Mucosa of rectum (tissue), 2 donors: ENCODE measurements around the gene NOSTRIN.
"Not testable (repeated sequence)": the region's sequence is repeated elsewhere in the genome, so short reads cannot be mapped to it uniquely, and the experiment has no call there.

Source experiments
- H3K27ac ChIP-seq, 2 donors: one replicate each; pipeline ENCODE4 v1.7.0; 2013; ENCODE audit warnings: inconsistent platforms in 2 of 2, low read depth in 2 of 2, low read length in 2 of 2
- H3K27me3 ChIP-seq, 2 donors: one replicate each; pipeline ENCODE4 v1.7.0; 2013; ENCODE audit warnings: low read length in 2 of 2; ENCODE audit not compliant: control insufficient read depth in 2 of 2, insufficient read depth in 2 of 2
- H3K36me3 ChIP-seq, 2 donors: one replicate each; pipeline ENCODE4 v1.7.0; 2013; ENCODE audit warnings: low read length in 2 of 2; ENCODE audit not compliant: control insufficient read depth in 2 of 2, insufficient read depth in 2 of 2
- H3K4me1 ChIP-seq, 2 donors: one replicate each; pipeline ENCODE4 v1.7.0; 2013; ENCODE audit warnings: low read length in 2 of 2, mild to moderate bottlenecking in 1 of 2; ENCODE audit not compliant: control insufficient read depth in 2 of 2, insufficient read depth in 2 of 2
- H3K4me3 ChIP-seq, 2 donors: one replicate each; pipeline ENCODE4 v1.7.0; 2013; ENCODE audit warnings: low read length in 2 of 2
- H3K9ac ChIP-seq, 2 donors: one replicate each; pipeline ENCODE4 v1.7.0; 2013; ENCODE audit warnings: low read length in 2 of 2, low read depth in 1 of 2, mild to moderate bottlenecking in 1 of 2
- H3K9me3 ChIP-seq, 2 donors: one replicate each; pipeline ENCODE4 v1.7.0; 2013; ENCODE audit warnings: low read length in 2 of 2; ENCODE audit not compliant: control insufficient read depth in 2 of 2
- donor health status: healthy.
- donor health status: Normal muscosa, but diverticular disease.

Gene NOSTRIN

GRCh38 chr2:168848225-168848624, 45.8 kb downstream of the NOSTRIN start:
- Histone ChIP-seq H3K36me3 (peaks cover 18 to 30% of the 10 kb centered on the region in 2 donors), H3K27ac (no peak overlapping the region)

GRCh38 chr2:168849610-168850009, 47.2 kb downstream of the NOSTRIN start:
- Histone ChIP-seq H3K4me3 (no peak overlapping the region), H3K4me1 (no peaks in the 10 kb centered on the region), H3K27ac (no peak overlapping the region), H3K9ac (no peak overlapping the region), H3K36me3 (peaks cover 22 to 35% of the 10 kb centered on the region in 2 donors), H3K27me3 (no peaks in the 10 kb centered on the region), H3K9me3 (no peaks in the 10 kb centered on the region)

More at GRCh38 chr2:168848225-168848624, 45.8 kb downstream of the NOSTRIN start:
- Histone ChIP-seq H3K4me3 (no peak overlapping the region), H3K4me1 (no peaks in the 10 kb centered on the region), H3K27me3 (no peaks in the 10 kb centered on the region), H3K9me3 (no peaks in the 10 kb centered on the region), H3K9ac (no peak overlapping the region)

GRCh38 chr2:168850846-168851245, 48.4 kb downstream of the NOSTRIN start:
- peaks cover 20 to 31% of the 10 kb centered on the region in 2 donors for H3K36me3 ChIP-seq
- no peak overlapping the region for H3K9ac ChIP-seq
- H3K4me3 ChIP-seq, result no peak overlapping the region
- no peaks in the 10 kb centered on the region for H3K4me1 ChIP-seq
- no peaks in the 10 kb centered on the region for H3K27me3 ChIP-seq
- no peak overlapping the region for H3K27ac ChIP-seq
- H3K9me3 ChIP-seq, result no peaks in the 10 kb centered on the region

- no peaks in the 10 kb centered on the region for H3K9me3 ChIP-seq
- H3K27ac ChIP-seq, result no peak overlapping the region
- H3K36me3 ChIP-seq, result peaks cover 23 to 29% of the 10 kb centered on the region in 2 donors
- H3K9ac ChIP-seq, result no peak overlapping the region
- H3K27me3 ChIP-seq, result no peaks in the 10 kb centered on the region
- H3K4me3 ChIP-seq, result no peak overlapping the region
- no peaks in the 10 kb centered on the region for H3K4me1 ChIP-seq
Observed at GRCh38 chr2:168851674-168852320, 49.4 kb downstream of the NOSTRIN start.

- no peak overlapping the region for H3K4me3 ChIP-seq
- no peaks in the 10 kb centered on the region for H3K4me1 ChIP-seq
- H3K27me3 ChIP-seq, result no peaks in the 10 kb centered on the region
- H3K36me3 ChIP-seq, result peaks cover 27 to 29% of the 10 kb centered on the region in 2 donors
- no peaks in the 10 kb centered on the region for H3K9me3 ChIP-seq
- no peak overlapping the region for H3K9ac ChIP-seq
- no peak overlapping the region for H3K27ac ChIP-seq
Observed at GRCh38 chr2:168852481-168852880, 50.0 kb downstream of the NOSTRIN start.

DNA sequence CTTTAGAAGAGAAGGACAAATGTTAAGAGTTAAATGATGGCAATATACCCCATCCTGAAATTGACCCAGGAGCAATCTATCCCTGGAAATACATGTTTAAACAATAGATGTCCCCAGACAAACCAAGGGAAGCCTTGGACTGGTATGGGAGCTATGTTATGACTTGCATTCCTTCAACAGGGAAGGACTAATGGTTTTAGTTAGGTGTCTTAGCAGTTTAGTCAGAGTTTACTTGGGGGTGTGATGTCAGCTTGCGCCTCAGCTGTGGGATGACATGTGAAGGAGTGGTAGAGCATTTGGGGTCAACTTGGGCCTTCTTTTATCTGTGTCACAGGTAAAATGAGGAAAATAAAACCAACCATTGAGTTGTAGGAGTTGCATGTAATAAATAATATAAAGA, 51.0 kb downstream of the NOSTRIN start:
- no peak overlapping the region for H3K27ac ChIP-seq
- peaks cover 27 to 32% of the 10 kb centered on the region in 2 donors for H3K36me3 ChIP-seq
- H3K4me3 ChIP-seq, result no peak overlapping the region
- no peaks in the 10 kb centered on the region for H3K4me1 ChIP-seq
- no peaks in the 10 kb centered on the region for H3K9me3 ChIP-seq
- no peak overlapping the region for H3K9ac ChIP-seq
- no peaks in the 10 kb centered on the region for H3K27me3 ChIP-seq

DNA sequence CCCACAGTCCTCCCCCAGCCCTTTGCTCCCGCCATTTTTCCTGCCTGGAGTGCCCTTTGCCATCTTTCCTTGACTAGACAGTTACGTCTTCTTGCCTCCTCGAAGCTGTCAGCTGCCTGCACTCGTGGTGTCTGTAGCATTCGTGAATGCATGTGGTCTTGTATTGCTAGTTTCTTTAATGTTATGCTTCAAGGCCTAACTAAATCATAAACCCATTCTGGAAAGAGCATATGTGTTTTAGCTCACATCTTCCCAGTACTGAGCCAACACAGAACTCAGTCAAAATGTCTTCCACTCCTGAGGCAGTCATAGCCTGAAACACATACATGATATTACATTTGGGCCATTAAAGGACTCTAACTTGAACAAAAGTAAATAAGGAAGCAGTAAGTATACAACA, 52.2 kb downstream of the NOSTRIN start:
- Histone ChIP-seq H3K9ac (no peak overlapping the region), H3K4me3 (no peak overlapping the region), H3K36me3 (peaks cover 27 to 32% of the 10 kb centered on the region in 2 donors), H3K27ac (no peak overlapping the region), H3K27me3 (no peaks in the 10 kb centered on the region), H3K4me1 (no peaks in the 10 kb centered on the region), H3K9me3 (no peaks in the 10 kb centered on the region)

DNA sequence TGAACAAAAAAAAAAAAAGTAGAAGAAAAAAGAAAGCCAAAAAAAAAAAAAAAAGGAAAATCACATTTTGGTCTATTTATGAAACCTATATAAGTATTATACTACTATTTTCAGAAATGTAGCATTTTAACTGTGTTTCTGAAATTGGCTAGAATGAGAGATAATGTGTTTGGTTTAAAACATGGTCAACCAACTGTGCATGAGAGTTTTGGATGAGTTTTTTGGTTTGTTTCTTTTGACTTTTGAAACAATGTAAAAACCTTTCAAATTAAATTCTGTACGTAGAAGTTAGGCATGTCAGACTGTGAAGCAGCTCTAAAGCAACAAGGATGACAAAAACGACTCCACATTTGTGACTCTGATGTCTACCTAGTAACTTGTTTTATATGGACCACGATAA, 53.2 kb downstream of the NOSTRIN start:
- Histone ChIP-seq H3K27me3 (no peaks in the 10 kb centered on the region), H3K9me3 (no peaks in the 10 kb centered on the region), H3K9ac (no peak overlapping the region), H3K4me3 (no peak overlapping the region), H3K27ac (no peak overlapping the region), H3K36me3 (peaks cover 30 to 35% of the 10 kb centered on the region in 2 donors), H3K4me1 (no peaks in the 10 kb centered on the region)

- H3K4me3 ChIP-seq, result no peak overlapping the region
- no peaks in the 10 kb centered on the region for H3K4me1 ChIP-seq
- H3K9ac ChIP-seq, result no peak overlapping the region
- H3K27me3 ChIP-seq, result no peaks in the 10 kb centered on the region
- H3K36me3 ChIP-seq, result peaks cover 26 to 33% of the 10 kb centered on the region in 2 donors
- H3K27ac ChIP-seq, result no peak overlapping the region
- H3K9me3 ChIP-seq, result no peaks in the 10 kb centered on the region
Observed at GRCh38 chr2:168858146-168858545, 55.7 kb downstream of the NOSTRIN start.

- not testable (repeated sequence) for H3K4me1 ChIP-seq, H3K4me3 ChIP-seq, H3K9ac ChIP-seq, H3K27me3 ChIP-seq, H3K9me3 ChIP-seq, H3K27ac ChIP-seq
- H3K36me3 ChIP-seq, result peaks cover 21 to 24% of the 10 kb centered on the region in 2 donors
Observed at GRCh38 chr2:168867164-168867563, 64.7 kb downstream of the NOSTRIN start.
